ENCODE results near the gene FASN.

The FASN gene

GRCh38 chr17:82030470-82031302 is 67.3 kb downstream of the FASN start:
- H3K4me3 ChIP-seq (ENCODE audit: low read length) = peak overlapping the region; percentile 47
- DNase-seq (ENCODE audit: low read depth) = peak; percentile 91
- peak; percentile 75 for TF ChIP-seq CTCF (IDR thresholded peaks at IDR 0.05; ENCODE audit: insufficient read depth, low read depth, low read length, missing control alignments)

- no peak overlapping the region for H3K4me3 ChIP-seq (ENCODE audit: low read length)
Measured at GRCh38 chr17:82029990-82030469, 68.0 kb downstream of the FASN start.

GRCh38 chr17:82029391-82029790 is 68.6 kb downstream of the FASN start:
- no peak for DNase-seq (ENCODE audit: low read depth)
- H3K4me3 ChIP-seq (ENCODE audit: low read length) = no peak overlapping the region

More at GRCh38 chr17:82029990-82030469, 68.0 kb downstream of the FASN start:
- no peak for DNase-seq (ENCODE audit: low read depth)
- no peak for TF ChIP-seq CTCF (IDR thresholded peaks at IDR 0.05; ENCODE audit: insufficient read depth, low read depth, low read length, missing control alignments)

GRCh38 chr17:82028966-82029365 is 69.1 kb downstream of the FASN start:
- no peak for TF ChIP-seq CTCF (IDR thresholded peaks at IDR 0.05; ENCODE audit: insufficient read depth, low read depth, low read length, missing control alignments)
- no peak for DNase-seq (ENCODE audit: low read depth)

More at GRCh38 chr17:82029391-82029790, 68.6 kb downstream of the FASN start:
- TF ChIP-seq CTCF (IDR thresholded peaks at IDR 0.05; ENCODE audit: insufficient read depth, low read depth, low read length, missing control alignments) = no peak

More at GRCh38 chr17:82028966-82029365, 69.1 kb downstream of the FASN start:
- H3K4me3 ChIP-seq (ENCODE audit: low read length) = no peak overlapping the region

Measured in epithelial cell of esophagus (primary cell).